GM10847 (cell line): ENCODE measurements around the gene SEMA7A.

Experiments used
- POLR2A ChIP-seq: IDR thresholded peaks from 2 replicates; pipeline ENCODE4 v1.6.1; 2011; ENCODE audit not compliant: insufficient read length; ENCODE audit errors: extremely low read depth

The SEMA7A gene

GRCh38 chr15:74381190-74381453 lies 52.6 kb downstream of the SEMA7A start:
- no peak for TF ChIP-seq POLR2A

GRCh38 chr15:74380361-74381189 lies 53.2 kb downstream of the SEMA7A start:
- no peak for TF ChIP-seq POLR2A

- no peak for TF ChIP-seq POLR2A
Observed at GRCh38 chr15:74378848-74379247, 54.9 kb downstream of the SEMA7A start.

- no peak for TF ChIP-seq POLR2A
Observed at GRCh38 chr15:74377831-74378766, 55.7 kb downstream of the SEMA7A start.

- TF ChIP-seq POLR2A = no peak
Observed at GRCh38 chr15:74376825-74377581, 56.8 kb downstream of the SEMA7A start.

GRCh38 chr15:74376226-74376625 lies 57.5 kb downstream of the SEMA7A start:
- TF ChIP-seq POLR2A = no peak

GRCh38 chr15:74375303-74375693 lies 58.5 kb downstream of the SEMA7A start:
- TF ChIP-seq POLR2A = no peak

GRCh38 chr15:74374648-74375302 lies 59.0 kb downstream of the SEMA7A start:
- no peak for TF ChIP-seq POLR2A

GRCh38 chr15:74373731-74374647 lies 59.8 kb downstream of the SEMA7A start:
- TF ChIP-seq POLR2A = no peak

- TF ChIP-seq POLR2A = no peak
Observed at GRCh38 chr15:74373056-74373650, 60.6 kb downstream of the SEMA7A start.

- TF ChIP-seq POLR2A = no peak
Observed at GRCh38 chr15:74370471-74370870, 63.3 kb downstream of the SEMA7A start.

- TF ChIP-seq POLR2A = no peak
Observed at GRCh38 chr15:74369756-74370155, 64.0 kb downstream of the SEMA7A start.

GRCh38 chr15:74369084-74369745 lies 64.5 kb downstream of the SEMA7A start:
- no peak for TF ChIP-seq POLR2A
